NCI-H345 (cell line): ENCODE results near the gene CAMK2N2.
A peak's percentile ranks its signal among the peaks of the same experiment; 100 is the strongest.

Source experiments
- DNase-seq: peaks from one replicate; lab custom pipeline; 2025; lab: John Stamatoyannopoulos, UW

The CAMK2N2 gene

DNA sequence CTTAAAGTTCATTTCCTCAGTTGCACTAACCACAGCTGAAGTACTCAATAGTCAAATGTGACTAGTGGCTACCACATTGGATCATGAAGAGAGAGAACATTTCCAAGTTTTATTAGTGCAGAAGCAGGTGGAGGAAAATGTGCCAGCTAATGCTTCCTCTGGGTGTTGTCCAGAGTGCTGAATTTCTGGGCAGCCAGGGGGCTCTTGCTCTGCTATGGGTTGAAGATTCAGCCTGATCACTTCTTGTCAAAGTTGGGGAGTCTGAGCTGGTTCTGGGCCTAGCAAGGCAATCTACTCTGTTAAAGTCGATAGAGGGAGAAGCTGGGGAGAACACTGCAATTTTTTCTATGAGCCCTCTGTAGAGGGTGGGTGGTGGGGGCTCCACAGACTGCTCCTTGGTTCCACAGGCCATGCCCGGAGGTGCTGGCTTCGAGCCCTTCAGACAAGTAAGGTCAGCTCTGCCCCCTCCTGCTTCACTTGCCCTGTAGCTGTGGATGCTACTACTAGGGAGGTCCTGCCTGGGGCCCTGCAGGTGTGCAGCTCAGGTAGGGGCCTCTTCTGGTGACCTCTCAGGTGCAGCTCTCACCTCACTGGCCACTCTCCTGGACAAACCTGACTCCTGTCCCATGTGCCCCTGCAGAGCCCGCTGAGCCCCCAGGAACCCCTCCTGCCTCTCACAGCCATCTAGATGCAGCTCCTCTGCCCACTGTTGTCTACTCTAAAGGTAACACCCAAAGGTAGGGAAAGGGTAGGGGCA is 20.8 kb downstream of the CAMK2N2 start:
- DNase-seq: no peak

DNA sequence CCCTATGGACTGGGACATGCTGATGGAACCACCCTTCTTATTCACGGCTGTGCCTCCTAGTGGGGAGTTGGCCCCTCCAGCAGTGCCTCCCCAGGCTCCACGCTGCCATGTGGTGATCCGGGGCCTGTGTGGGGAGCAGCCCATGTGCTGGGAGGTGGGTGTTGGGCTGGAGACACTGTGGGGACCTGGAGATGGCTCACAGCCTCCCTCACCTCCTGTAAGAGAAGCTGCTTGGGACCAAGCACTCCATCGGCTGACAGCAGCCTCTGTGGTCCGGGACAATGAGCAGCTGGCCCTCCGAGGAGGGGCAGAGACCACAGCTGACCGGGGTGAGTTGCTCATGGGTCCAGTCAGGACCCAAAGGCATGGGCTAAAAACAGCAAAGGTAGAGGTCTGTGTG is 21.6 kb downstream of the CAMK2N2 start:
- no peak for DNase-seq

DNA sequence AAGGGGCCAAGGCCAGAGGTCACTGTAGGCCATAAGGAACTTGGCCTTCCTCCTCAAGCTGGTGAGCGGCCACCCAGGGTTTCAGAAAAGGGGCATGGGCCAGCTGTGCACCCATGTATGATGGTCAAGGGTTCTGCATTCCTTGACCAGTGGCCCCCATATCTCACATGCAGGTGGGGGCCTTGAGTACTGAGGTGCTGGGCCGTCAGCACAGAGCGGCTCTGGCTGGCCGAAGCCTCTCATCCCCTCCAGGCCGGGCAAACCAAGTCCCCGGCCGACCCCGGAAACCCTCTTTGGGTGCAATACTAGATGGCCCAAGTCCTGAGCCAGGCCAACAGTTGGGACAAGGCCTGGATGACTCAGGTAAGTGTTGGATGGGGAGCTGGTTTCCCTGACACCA is 22.1 kb downstream of the CAMK2N2 start:
- DNase-seq: no peak

DNA sequence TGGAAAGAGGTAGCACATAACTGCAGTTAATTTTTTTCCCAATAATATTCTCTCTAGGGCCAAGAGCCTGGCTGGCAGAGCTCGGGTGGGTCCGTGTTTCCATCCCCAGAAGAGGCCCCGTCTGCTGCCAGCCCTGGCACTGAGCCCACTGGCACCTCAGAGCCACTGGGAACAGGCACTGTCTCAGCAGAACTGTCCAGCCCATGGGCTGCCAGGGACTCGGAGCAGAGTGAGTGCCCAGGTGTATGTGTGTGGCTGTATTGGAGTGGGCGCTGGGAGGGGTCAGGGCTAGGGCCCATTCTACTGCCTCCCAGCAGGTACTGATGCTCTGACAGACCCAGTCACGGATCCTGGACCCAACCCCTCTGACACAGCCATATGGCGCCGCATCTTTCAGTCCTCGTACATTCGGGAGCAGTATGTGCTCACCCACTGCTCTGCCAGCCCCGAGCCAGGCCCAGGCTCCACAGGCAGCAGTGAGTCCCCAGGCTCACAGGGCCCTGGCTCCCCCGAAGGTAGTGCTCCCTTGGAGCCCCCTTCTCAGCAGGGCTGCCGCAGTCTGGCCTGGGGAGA is 23.0 kb downstream of the CAMK2N2 start:
- DNase-seq: no peak

DNA sequence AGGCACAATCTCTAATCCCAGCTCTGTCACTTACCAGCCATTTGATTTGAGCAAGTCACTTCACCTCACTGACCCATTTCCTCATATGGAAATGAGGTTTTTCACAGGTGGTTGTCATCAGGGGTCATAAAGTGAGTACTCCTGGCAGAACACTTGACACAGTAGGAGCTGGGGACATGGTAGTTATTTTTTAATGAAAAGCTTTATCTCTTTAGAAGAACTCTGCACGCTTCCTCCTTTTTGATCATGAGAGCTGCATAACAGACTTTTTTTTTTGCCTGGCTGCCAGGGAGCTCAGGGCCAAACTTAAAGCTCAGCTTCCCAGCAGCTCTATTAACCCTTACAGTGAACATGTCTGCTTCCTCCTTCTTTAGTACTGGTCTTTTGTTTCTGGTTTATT is 23.5 kb downstream of the CAMK2N2 start:
- no peak for DNase-seq

DNA sequence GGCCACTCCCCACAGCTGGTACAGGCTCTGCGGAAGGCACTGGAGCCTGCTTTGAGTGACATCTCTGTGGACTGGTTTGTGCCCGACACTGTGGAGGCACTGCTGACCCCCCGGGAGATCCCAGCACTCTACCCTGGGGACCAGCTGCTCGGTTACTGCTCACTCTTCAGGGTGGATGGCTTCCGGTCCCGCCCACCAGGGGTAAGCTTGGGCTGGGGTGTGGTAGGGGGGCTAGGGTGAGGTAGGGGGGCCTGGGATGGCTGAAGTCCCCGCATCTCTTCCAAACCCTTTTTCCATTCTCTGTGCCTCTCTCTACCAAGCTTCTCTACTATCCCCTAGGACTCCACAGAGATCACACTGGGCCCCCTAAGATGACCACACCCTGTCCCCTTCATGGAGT is 24.1 kb downstream of the CAMK2N2 start:
- DNase-seq: no peak

DNA sequence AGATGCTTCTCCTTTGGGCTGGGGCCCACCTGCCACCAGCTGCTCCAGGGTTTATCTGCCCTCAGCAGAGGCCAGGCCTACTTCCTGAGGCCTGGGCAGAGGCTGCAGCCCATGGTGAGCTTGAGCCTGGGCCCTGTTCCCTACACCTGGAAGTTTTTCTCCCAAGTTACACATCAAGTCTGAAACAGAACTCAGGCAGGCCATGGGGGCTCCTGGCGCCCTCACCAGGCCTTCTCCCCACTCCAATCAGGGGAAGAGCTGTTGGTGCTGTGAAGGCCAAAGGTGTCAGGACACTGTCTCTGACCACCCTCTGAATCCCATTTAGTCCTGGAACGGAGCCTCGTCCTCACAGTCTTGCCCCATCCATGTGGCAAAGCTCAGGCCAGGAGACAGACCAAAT is 24.7 kb downstream of the CAMK2N2 start:
- no peak for DNase-seq

DNA sequence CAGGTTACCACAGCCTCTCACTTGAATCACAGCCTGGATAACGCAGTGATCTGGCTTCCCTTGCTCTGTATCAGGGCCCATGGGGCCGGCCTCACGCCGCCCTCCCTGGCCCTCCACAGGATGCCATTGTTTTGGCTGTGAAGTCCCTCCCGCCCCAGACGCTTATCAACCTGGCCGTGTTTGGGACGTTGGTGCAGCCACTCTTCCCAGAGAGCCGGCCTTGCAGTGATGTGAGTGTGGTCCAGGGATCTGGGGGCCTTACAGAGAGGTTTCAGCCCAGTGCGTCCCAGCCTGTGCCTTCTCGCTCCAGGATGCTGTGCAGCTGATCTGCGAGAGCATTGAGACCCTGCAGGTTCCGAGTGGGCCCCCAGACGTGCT is 25.3 kb downstream of the CAMK2N2 start:
- no peak for DNase-seq

DNA sequence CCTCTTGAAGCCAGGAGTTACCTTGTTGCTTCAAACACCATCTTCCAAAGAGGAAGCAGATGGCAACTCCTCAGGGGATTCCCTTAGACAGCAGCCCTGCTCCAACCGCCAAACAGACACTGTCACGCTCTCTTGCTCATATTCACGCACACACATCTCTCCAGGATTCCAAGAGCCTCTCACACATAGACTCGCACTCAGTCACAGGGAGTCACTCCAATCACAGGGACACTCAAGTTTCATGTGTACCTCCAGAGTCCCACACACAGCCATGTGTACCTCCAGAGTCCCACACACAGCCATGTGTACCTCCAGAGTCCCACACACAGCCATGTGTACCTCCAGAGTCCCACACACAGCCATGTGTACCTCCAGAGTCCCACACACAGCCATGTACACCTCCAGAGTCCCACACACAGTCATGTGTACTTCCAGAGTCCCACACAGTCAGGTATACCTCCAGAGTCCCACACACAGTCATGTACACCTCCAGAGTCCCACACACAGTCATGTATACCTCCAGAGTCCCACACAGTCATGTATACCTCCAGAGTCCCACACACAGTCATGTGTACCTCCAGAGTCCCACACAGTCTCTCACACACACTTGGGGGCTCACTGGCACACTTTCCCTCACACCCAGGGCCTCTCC is 25.8 kb downstream of the CAMK2N2 start:
- DNase-seq: peak; percentile 51

DNA sequence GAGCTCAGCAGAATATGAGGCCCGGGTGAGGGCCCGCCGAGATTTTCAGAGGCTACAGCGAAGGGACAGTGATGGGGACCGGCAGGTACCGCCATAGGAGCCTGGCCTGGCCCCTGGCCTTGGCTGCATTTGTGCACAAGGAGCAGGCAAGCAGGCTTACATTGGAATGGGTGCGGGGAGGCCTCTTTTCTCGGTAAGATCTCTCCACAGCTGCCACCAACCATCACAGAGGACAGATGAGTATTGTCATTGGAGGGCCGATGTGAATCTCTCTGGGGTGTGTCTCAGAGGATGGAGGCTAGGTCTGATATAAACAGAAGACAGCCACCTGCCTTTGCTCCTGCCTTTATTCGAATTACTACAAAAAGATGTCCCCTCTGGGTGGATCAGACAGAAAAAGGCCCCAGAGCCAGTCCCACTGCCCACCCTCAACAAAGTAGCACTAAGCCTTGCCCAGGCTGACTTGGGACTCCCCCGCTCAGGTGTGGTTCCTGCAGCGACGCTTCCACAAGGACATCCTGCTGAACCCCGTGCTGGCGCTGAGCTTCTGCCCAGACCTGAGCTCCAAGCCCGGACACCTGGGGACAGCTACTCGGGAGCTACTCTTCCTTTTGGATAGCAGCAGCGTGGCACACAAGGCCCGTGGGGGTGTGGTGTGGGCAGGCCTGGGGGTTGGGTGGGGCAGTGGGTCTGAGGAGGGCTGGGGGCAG is 26.5 kb downstream of the CAMK2N2 start:
- no peak for DNase-seq

DNA sequence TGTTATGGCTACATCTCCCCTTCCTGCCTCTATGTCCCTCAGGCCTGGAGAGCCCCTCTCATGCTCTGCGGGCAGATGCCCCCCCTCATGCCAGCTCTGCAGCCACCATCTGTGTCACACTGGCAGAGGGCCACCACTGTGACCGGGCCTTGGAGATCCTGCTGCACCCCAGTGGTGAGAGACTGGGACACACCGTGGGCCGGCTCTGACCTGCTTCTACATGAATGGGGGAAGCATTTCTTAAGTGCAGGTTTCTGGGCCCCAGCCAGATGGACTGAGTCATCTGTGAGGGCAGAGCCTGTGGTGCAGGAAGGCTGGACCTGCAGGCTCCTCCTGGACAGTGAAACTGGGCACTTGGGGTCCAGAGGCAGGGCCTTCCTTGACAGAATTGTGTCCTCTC is 27.1 kb downstream of the CAMK2N2 start:
- no peak for DNase-seq

DNA sequence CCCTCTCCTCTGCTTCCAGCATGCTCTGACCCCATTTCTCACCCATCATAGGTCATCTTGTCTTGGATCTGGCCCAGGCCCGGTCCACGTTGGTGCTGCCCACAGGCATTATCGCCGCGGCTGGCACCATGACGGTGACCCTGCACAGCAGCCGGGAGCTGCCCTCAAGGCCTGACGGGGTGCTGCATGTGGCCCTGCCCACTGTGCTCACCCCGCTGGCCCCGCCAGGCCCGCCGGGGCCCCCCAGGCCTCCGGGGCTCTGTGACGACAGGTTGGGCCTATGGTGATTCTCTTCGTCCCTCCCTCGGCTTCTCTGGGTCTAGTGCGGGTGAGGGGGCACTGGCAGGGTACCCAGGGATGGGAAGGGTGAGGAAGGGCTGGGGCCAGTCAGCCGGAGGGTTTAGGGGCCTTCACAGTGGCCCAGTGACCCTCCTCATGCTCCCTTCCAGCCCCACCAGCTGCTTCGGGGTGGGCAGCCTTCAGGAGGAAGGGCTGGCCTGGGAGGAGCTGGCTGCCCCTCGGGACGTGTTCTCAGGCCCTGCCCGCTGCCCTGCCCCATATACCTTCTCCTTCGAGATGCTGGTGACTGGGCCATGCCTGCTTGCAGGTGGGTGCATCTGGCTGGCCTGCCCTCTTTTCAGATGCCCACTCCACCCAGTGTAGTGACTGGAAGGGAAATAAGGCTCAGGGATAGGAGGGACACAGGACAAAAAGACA is 28.1 kb downstream of the CAMK2N2 start:
- no peak for DNase-seq

DNA sequence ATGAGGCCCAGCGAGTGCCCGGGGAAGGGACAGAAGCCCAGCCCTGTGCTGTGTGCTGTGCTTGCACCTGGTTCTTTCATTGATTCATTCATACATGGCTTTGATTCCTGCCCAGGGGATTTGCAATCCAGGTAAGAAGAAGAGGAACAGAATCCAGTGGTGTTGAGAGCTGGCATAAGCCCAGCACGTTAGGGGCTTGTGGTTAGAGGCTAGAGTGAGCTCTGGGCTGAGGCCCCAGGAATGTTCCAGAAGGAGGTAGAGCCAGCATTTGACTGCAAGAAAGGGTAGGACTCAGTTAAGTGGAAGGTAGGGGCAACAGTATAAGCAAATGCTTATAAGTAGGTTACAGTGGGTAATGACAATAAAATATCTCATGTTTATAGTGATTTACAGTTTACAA is 29.7 kb downstream of the CAMK2N2 start:
- DNase-seq: no peak

DNA sequence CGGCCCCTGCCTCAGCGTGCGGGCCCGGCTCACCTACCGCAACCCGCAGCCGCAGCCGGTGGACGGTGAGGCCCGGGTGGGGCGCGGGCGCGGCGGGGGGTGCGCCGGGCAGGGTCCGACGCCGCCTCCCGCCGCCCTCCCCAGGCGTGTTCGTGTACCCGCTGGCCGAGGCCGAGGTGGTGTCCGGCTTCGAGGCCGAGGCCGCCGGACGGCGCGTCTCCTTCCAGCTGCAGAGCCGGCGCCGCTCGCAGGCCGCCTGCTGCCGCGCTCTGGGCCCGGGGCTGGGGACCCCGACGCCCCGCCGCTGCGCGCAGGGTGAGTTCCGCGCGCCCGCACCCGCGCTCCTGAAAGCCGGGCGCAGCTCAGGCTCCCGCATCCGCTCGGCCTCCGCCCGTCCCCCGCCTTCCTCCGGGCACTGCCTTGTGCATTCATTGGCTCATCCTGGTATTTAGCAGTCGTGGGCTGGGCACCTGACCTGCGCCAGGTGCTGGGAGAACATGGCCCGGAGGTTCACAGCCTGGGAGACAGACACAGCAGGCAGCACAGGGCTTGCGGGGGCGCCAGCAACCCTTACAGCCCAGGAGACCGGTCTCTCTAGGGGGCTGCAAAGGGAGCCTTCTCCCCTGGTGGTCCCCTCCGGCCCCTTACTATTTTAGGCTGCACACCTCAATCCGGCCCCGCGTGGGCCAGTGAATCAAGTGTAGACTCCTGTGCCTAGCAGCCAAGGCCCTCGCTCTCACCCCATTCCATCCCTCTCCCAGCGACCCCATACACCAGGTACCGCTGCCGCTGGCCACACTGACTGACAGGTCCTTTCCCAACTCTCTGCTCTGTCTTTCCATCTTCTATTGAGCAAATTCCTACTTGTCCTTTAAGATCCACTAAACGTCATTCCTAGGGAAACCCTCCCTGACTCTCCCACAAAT is 30.5 kb downstream of the CAMK2N2 start:
- DNase-seq: no peak

DNA sequence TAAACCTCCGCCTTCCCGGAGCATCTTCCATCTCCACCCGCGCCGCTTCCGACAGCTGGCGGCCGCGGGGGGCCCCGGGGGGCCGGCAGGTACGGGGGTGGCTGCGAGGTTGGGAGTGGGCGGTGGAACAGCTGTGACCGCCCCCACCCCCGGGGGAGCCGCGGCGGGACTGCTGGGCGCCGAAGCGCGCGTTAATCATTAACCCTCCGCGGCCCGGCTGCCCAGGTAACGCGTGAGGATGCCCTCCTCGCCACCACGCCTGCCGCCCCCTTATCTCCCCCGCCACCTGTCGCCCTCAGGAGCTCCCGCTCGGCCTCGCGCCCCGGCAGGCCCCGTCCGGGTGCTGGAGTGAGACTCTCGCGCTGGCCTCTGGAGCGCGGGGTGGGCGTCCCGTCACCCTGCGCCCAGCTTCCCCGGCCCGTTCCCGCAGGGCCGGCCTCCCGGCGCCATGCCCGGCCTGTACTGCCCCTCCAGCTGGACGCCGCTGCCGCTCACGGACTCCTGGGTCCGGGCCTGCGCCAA is 31.2 kb downstream of the CAMK2N2 start:
- DNase-seq: peak; percentile 69

DNA sequence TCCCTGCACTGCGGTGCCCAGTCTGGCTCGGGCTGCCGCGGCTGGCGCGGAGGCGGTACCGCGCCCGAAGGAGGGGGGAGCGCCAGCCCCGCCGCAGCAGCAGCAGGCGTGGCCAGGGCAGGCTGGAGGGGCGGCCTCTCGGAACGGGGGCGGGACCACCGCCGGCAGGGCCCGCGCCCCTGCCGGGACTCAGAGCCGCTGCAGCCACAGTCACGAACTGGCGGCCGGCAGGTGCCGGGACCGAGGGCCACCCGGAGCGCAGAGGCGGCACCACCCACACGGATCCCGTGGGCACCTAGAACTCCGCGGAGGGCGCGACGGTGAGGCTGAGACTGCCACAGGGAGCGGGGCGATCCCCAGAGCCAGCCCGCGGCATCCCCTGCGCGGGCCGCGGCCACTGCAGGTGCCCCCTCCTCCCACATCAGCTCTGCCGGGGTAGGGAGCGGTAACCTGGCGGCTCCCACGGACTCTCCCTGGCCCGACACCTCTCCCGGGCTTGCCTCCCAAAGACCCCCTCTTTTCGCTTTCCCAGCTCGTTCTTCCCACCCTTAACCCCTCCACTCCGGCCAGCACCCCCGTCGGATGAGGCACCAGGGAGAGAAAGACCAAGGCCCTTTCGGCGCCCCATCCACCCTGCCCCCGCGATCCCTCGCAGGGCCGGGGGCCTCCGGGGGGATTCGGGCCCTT is 31.8 kb downstream of the CAMK2N2 start, which contains the start of gene VWA5B2:
Gene VWA5B2 (plus strand): TSS at position 192 of the 687 bp plus-strand sequence. CDS start 944 bp downstream, outside the sequence.
- peak; percentile 92 for DNase-seq

DNA sequence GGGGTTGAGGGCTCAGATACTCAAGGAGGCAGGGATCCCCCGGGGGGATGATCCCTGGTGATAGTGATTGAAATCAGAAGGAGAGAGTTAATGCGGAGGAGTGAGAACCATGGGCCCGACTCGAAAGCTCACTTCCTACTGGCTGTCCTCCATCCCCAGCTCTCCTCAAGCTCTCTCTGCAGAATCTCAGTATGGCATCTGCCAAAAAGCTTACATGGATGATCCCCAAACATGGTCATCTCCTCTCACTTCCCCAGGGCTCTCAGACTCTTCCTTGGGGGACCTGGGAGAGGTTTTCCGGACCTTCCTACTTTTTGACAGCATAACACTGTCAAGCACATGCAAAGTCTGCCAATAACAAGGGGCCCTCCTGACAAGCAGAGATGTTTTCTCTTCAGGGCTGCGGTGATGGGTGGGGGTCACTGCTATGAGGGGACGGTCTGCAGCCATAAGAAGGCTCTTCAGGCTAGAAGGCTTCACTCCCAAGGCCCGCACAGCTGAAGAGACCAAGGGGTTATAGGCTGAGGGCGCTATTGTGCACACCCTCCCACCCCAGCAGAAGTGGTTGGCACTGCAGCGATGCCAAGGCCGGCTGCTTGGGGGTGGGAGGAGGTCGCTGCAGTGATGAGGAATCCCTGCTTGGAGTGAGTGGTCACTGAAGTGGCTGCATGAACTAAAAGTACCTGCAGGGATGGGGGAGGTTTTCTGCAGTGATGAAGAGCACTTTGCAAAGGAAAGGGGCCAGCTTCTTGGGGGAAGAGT is 32.8 kb downstream of the CAMK2N2 start:
- DNase-seq: no peak

DNA sequence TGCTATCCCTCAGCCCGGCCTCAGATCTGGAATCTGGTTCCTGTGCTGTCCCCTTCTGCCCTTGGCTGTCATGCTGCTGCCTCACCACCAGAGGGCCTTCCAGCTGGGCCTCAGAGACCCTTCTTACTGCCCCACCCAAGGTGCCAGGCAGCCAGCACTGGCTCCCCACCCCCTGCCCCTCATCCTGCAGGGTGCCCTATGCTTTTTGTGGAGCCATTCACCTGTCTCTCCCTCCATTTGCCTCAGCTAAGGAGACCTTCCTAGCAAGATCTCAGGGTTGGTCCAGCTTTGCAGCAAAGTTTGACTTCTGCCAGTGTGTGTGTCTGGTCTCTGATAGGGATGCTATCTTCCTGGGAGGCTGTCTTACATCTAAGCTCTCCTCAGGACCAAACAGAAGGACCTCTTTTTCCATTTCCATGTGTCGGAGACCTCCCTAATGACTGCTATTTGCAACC is 33.8 kb downstream of the CAMK2N2 start:
- peak; percentile 57 for DNase-seq

DNA sequence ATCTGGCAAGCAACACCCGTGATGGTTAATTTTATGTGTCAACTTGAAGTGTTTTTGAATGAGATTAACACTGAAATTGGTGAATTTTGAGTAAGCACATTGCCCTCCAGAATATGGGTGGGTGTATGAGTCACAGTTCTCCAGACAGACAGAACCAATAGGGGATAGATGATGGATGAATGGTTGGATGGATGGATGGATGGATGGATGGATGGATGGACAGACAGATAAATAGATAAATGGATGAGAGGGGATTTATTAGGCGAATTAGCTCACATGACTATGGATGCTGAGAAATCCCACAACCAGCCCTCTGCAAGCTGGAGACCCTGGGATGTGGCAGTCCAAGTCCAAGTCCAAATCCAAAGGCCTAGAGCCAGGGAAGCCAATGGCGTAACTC is 37.4 kb downstream of the CAMK2N2 start:
- DNase-seq: no peak
